Lung microvascular endothelial cell (primary cell): ENCODE data around the gene DYNLT2. TPM values are rescaled to one million over a fixed set of nuclear protein-coding genes. Genes with fewer than 3 reads are reported as not detected.

Experiments used
- DNase-seq, 2 donors: peaks; one replicate each; pipeline versions ENCODE4 v3.0.0 to v3.0.0-alpha.2; 2010; ENCODE audit warnings: low read depth in 2 of 2
- total RNA-seq: library from RNA; depleted of rRNA; stranded (reverse); fragments of >200 nt; gene quantifications from 2 replicates; pipeline ENCODE4 v1.2.1, GENCODE V29; 2014

Gene DYNLT2
- total RNA-seq, 1 donor from 2014 or later: 0.60 TPM

GRCh38 chr6:169701954-169702839, 49.2 kb downstream of the DYNLT2 start, which contains the start of the genes C6orf120 and WDR27:
C6orf120 (plus strand) TSS chr6:169702126; CDS start chr6:169702460, 334 bp downstream.
WDR27 (minus strand) TSS chr6:169702029; CDS start chr6:169689005, 13,024 bp downstream.
- DNase-seq: peak; percentile 98

GRCh38 chr6:169701311-169701953, 49.9 kb downstream of the DYNLT2 start:
- DNase-seq: no peak

- DNase-seq: peak in 1 of 2 donors; percentile 9
These were observed 51.1 kb downstream of the DYNLT2 start for GRCh38 chr6:169700296-169700695.

- peak in 1 of 2 donors; percentile 42 for DNase-seq
These were observed 54.3 kb downstream of the DYNLT2 start for GRCh38 chr6:169697115-169697514.

- DNase-seq: no peak
These were observed 56.2 kb downstream of the DYNLT2 start for GRCh38 chr6:169695131-169695530.

- no peak for DNase-seq
These were observed 58.9 kb downstream of the DYNLT2 start for GRCh38 chr6:169692516-169692915.

- no peak for DNase-seq
These were observed 60.1 kb downstream of the DYNLT2 start for GRCh38 chr6:169691260-169691659.

Other genes with a start within 250 kb of the DYNLT2 start
- gene WDR27, start 49.5 kb downstream of the DYNLT2 start, total RNA-seq: 10.9 and 18.7 TPM in 2 replicates
- gene C6orf120, start 49.4 kb downstream of the DYNLT2 start, total RNA-seq: 18.1 and 22.6 TPM in 2 replicates
- gene PHF10, start 27.1 kb downstream of the DYNLT2 start, total RNA-seq: 18.1 and 23.8 TPM in 2 replicates
- gene ERMARD, start 50 bp upstream of the DYNLT2 start, total RNA-seq: 9.4 and 11.3 TPM in 2 replicates